DOHH2 (cell line): Measurements from ENCODE around the gene HLA-G.
A peak's percentile ranks its signal among the peaks of the same experiment; 100 is the strongest.

Experiments
- H3F3A ChIP-seq: fragments of 200-600 bp; sonication (generic), shearing (Covaris generic); 2 replicates; pipeline ENCODE4 v1.6.0; 2016; ENCODE audit warnings: antibody characterized with exemption, mild to moderate bottlenecking; ENCODE audit not compliant: control insufficient read depth, insufficient read depth
- H3K27ac ChIP-seq: fragments of 200-600 bp; sonication (generic); 2 replicates; pipeline ENCODE4 v1.5.1; 2014; ENCODE audit warnings: low read depth, mild to moderate bottlenecking, low read length, moderate library complexity
- H3K27me3 ChIP-seq: fragments of 200-600 bp; sonication (generic); 2 replicates; pipeline ENCODE4 v1.6.1; 2014; ENCODE audit warnings: mild to moderate bottlenecking, low read length, mixed read lengths; ENCODE audit not compliant: control insufficient read depth
- H3K36me3 ChIP-seq: fragments of 200-600 bp; sonication (generic); 2 replicates; pipeline ENCODE4 v1.6.1; 2014; ENCODE audit warnings: mild to moderate bottlenecking, low read length, moderate library complexity, mixed read lengths; ENCODE audit not compliant: control insufficient read depth
- H3K4me1 ChIP-seq: fragments of 200-600 bp; sonication (generic); 2 replicates; pipeline ENCODE4 v1.6.1; 2014; ENCODE audit warnings: mild to moderate bottlenecking, low read length, mixed read lengths; ENCODE audit not compliant: control insufficient read depth
- H3K4me2 ChIP-seq: fragments of 200-600 bp; sonication (generic); 2 replicates; pipeline ENCODE4 v1.6.0; 2014; ENCODE audit warnings: mild to moderate bottlenecking, low read length, moderate library complexity
- H3K4me3 ChIP-seq: fragments of 200-600 bp; sonication (generic); 2 replicates; pipeline ENCODE4 v1.5.1; 2014; ENCODE audit warnings: mild to moderate bottlenecking, low read length, mixed read lengths
- H3K79me2 ChIP-seq: fragments of 200-600 bp; sonication (generic); 2 replicates; pipeline ENCODE4 v1.6.1; 2014; ENCODE audit warnings: mild to moderate bottlenecking, low read length, mixed read lengths; ENCODE audit not compliant: control insufficient read depth
- H3K9me2 ChIP-seq: fragments of 200-600 bp; sonication (generic); replicated peaks from 2 replicates; pipeline ENCODE4 v1.6.1; 2014; ENCODE audit warnings: mild to moderate bottlenecking, low read length, mixed read lengths; ENCODE audit not compliant: control insufficient read depth
- H3K9me3 ChIP-seq: fragments of 200-600 bp; sonication (generic); 2 replicates; pipeline ENCODE4 v1.6.1; 2014; ENCODE audit warnings: antibody characterized with exemption, low read length, mixed read lengths; ENCODE audit not compliant: control insufficient read depth, insufficient read depth
- H4K20me1 ChIP-seq: fragments of 200-600 bp; sonication (generic); 2 replicates; pipeline ENCODE4 v1.6.0; 2014; ENCODE audit warnings: low read depth, mild to moderate bottlenecking, antibody characterized with exemption, low read length, moderate library complexity; ENCODE audit not compliant: control insufficient read depth, insufficient read depth
- CTCF ChIP-seq: fragments of 200-600 bp; sonication (generic); IDR thresholded peaks from one replicate; pipeline ENCODE4 v1.5.1; 2014; ENCODE audit warnings: antibody characterized with exemption, mild to moderate bottlenecking, low read depth, low read length; ENCODE audit not compliant: poor library complexity, severe bottlenecking
- EZH2phosphoT487 ChIP-seq: fragments of 200-600 bp; sonication (generic); IDR thresholded peaks from 2 replicates; pipeline ENCODE4 v1.6.1; 2017; ENCODE audit warnings: borderline replicate concordance, mild to moderate bottlenecking, antibody characterized with exemption, low read length, moderate library complexity, mixed read lengths

The HLA-G gene

DNA sequence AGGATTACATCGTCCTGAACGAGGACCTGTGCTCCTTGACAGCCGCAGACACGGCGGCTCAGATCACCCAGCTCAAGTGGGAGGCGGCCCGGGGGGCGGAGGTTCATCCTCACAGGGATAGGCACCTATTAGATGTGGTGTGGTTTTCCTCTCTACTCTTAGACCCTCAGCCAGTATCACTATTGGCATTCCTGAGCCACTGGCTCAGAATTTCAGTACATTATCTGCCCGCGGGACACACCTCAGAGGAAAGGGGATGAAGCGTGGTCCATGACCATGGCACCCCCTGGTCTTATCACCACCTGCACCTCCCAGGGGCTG is 34.6 kb upstream of the HLA-G start:
- Histone ChIP-seq H3K4me1 (no peaks in the 10 kb centered on the region), H3K79me2 (no peaks in the 10 kb centered on the region), H3K27me3 (peaks cover 32% of the 10 kb centered on the region), H3K36me3 (no peaks in the 10 kb centered on the region), H3F3A (no peaks in the 10 kb centered on the region), H3K9me2 (no peaks in the 10 kb centered on the region), H3K4me2 (peak overlapping the region; percentile 55), H3K27ac (no peak overlapping the region), H3K9me3 (peaks cover 7% of the 10 kb centered on the region; the same call in 1 of the 2 replicates), H3K4me3 (peak overlapping the region; percentile 52), H4K20me1 (no peaks in the 10 kb centered on the region)
- TF ChIP-seq EZH2phosphoT487 (no peak), CTCF (no peak)

DNA sequence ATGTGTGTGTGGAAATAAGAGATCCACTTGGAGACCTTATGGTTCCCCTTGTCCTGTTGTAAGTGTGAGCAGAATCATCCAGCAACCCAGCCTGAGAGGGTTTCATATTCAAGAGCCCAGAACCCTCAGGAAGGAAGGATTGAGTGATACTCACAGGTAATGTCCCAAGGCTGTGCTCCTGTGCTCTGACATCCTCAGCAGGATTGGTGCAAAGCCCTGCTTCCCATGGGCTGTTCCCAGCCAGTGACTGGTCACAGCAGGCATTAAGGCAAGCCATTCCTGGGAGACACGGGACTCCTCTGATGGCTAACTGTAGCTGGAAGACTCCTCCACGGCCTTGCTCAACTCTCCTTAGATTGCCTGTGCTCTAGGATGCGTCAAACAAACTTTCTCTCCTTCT is 33.8 kb upstream of the HLA-G start:
- peaks cover 4% of the 10 kb centered on the region; the same call in 1 of the 2 replicates for H3K9me3 ChIP-seq
- no peaks in the 10 kb centered on the region for H3K9me2 ChIP-seq
- H3K36me3 ChIP-seq: no peaks in the 10 kb centered on the region
- no peaks in the 10 kb centered on the region for H3K79me2 ChIP-seq
- no peak overlapping the region for H3K27ac ChIP-seq
- TF ChIP-seq CTCF: no peak
- peaks cover 32% of the 10 kb centered on the region for H3K27me3 ChIP-seq
- H4K20me1 ChIP-seq: no peaks in the 10 kb centered on the region
- no peaks in the 10 kb centered on the region for H3F3A ChIP-seq
- no peak overlapping the region for H3K4me2 ChIP-seq
- no peaks in the 10 kb centered on the region for H3K4me1 ChIP-seq
- no peak overlapping the region for H3K4me3 ChIP-seq

GRCh38 chr6:29796026-29796425 is 31.6 kb upstream of the HLA-G start:
- TF ChIP-seq EZH2phosphoT487: no peak
- TF ChIP-seq CTCF: no peak
- Histone ChIP-seq H4K20me1 (no peaks in the 10 kb centered on the region), H3K9me2 (no peaks in the 10 kb centered on the region), H3K9me3 (no peaks in the 10 kb centered on the region), H3K27me3 (peaks cover 32% of the 10 kb centered on the region), H3K4me1 (no peaks in the 10 kb centered on the region), H3K4me2 (no peak overlapping the region), H3K79me2 (no peaks in the 10 kb centered on the region), H3K27ac (no peak overlapping the region), H3F3A (no peaks in the 10 kb centered on the region), H3K4me3 (no peak overlapping the region), H3K36me3 (no peaks in the 10 kb centered on the region)

DNA sequence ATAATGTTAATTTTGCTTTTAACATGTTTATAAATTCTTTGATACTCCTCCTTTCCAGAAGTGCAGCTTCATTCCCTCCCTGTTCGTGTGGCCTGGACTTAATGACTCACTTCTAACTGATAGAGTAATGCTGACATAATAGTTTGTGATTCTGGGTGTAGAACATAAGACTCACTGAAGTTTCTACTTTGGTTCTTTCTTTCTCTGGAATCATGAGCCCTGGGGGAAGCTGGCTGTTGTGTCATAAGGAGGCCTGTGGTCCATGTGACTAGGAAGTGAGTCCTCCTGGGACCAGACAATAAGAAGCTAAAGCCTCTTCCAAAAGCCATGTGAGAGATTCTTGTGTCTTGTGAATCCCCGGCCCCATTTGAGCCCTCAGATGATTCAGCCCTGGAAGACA is 30.5 kb upstream of the HLA-G start:
- Histone ChIP-seq H3K4me2 (no peak overlapping the region), H3K9me2 (no peaks in the 10 kb centered on the region), H3K4me3 (no peak overlapping the region), H3K27me3 (peaks cover 25% of the 10 kb centered on the region), H3K9me3 (no peaks in the 10 kb centered on the region), H4K20me1 (no peaks in the 10 kb centered on the region), H3K79me2 (no peaks in the 10 kb centered on the region), H3K4me1 (no peaks in the 10 kb centered on the region), H3K36me3 (no peaks in the 10 kb centered on the region), H3K27ac (no peak overlapping the region), H3F3A (no peaks in the 10 kb centered on the region)
- TF ChIP-seq EZH2phosphoT487 (no peak), CTCF (no peak)
